HFFc6 (cell line): ENCODE data around the gene STBD1. TPM values are rescaled to one million over a fixed set of nuclear protein-coding genes. Genes with fewer than 3 reads are reported as not detected.

Experiments
- DNase-seq: peaks from one replicate; pipeline ENCODE4 v3.0.0-alpha.2; 2018
- H3K27ac Mint-ChIP-seq: 2 replicates; pipeline ENCODE4 v1.8.0; 2020; ENCODE audit warnings: mild to moderate bottlenecking, mixed read lengths
- H3K27me3 Mint-ChIP-seq: 2 replicates; pipeline ENCODE4 v1.8.0; 2021; ENCODE audit warnings: mild to moderate bottlenecking, moderate library complexity, mixed read lengths; ENCODE audit not compliant: insufficient read depth
- H3K36me3 Mint-ChIP-seq: 2 replicates; pipeline ENCODE4 v1.8.0; 2021; ENCODE audit warnings: low read depth, mixed read lengths
- H3K4me1 Mint-ChIP-seq: 2 replicates; pipeline ENCODE4 v1.8.0; 2020; ENCODE audit warnings: low read depth, mixed read lengths
- H3K4me3 Mint-ChIP-seq: 2 replicates; pipeline ENCODE4 v1.8.0; 2020; ENCODE audit warnings: mild to moderate bottlenecking, moderate library complexity, mixed read lengths
- H3K9me3 Mint-ChIP-seq: 2 replicates; pipeline ENCODE4 v1.8.0; 2020; ENCODE audit warnings: mild to moderate bottlenecking, mixed read lengths
- CTCF ChIP-seq: fragments of 200-600 bp; sonication (generic); IDR thresholded peaks from 2 replicates; pipeline ENCODE4 v1.5.0; 2021; ENCODE audit warnings: antibody characterized with exemption, mild to moderate bottlenecking
- total RNA-seq, 6 experiments: library from RNA; stranded (reverse); fragmentation: NEBNext Ultra II Directional; extraction: Animal tissue kit (Norgen Biotek cat#: 25700); gene quantifications; 2 replicates in 1 of 6; 3 replicates in 5 of 6; pipeline ENCODE4 v1.2.3, GENCODE V29; 2021

Gene STBD1
- total RNA-seq, 6 experiments from 2014 or later, result 4.3 to 6.0 (median 5.4) TPM

DNA sequence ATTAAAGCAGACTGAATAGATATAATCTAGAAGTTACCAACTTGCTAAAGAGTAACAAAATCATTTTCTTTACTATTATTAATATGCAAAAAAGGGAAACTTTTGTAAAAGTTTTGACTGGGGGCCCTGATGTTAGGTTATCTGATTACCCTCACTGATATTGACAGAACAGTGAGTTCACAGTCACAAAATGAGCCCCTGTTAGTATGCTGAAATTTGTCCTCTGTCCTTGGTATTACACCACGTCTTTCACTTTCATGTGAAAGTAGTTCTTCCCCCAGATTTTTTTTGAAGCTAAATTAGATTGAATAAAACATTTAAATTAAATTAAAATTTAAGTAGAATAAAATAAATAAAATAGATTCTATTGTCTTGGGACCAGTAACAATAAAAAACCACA is 5.9 kb downstream of the STBD1 start:
- DNase-seq, result no peak
- peaks cover 12% of the 10 kb centered on the region; the same call in 1 of the 2 replicates for H3K9me3 Mint-ChIP-seq
- H3K4me3 Mint-ChIP-seq, result no peak overlapping the region
- H3K27me3 Mint-ChIP-seq, result peaks cover 8% of the 10 kb centered on the region
- peaks cover 7% of the 10 kb centered on the region for H3K4me1 Mint-ChIP-seq
- peaks cover 15% of the 10 kb centered on the region for H3K36me3 Mint-ChIP-seq
- no peak for TF ChIP-seq CTCF
- no peak overlapping the region for H3K27ac Mint-ChIP-seq

GRCh38 chr4:76313547-76313946 is 7.0 kb downstream of the STBD1 start:
- Mint-ChIP-seq H3K9me3 (peaks cover 12% of the 10 kb centered on the region; the same call in 1 of the 2 replicates), H3K27me3 (peaks cover 8% of the 10 kb centered on the region), H3K4me3 (no peak overlapping the region), H3K27ac (no peak overlapping the region), H3K4me1 (peaks cover 4% of the 10 kb centered on the region), H3K36me3 (peaks cover 13% of the 10 kb centered on the region)
- TF ChIP-seq CTCF, result no peak
- no peak for DNase-seq

DNA sequence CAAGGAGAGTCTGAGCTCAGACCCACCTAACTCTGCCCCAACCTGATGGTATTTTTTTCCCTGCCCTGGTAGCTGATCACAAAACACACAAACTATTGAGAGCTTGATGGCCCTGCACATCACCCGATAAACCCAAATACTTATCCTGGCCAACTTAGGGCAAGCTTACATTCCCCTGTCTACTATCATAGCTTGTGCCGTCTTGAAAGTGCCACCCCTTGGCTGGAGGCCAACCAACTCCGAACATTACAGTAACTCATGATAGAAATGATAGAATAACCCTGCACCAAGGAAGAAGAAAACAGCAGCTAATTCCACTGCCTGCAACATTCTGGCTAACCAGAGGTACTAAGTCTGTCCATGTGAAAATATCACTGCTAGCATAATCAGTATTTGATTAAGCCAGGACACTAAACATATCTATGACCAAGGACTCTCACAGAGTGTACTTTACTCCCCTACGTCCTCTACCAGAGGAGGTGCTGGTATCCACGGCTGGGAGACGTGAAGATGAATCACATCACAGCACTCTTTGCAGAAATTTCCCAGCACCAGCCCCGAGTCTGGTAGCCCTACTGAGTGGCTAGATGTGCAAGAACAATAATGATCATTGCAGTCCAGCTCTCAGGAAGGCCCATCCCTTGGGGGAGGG is 8.9 kb downstream of the STBD1 start:
- Mint-ChIP-seq H3K27me3 (peaks cover 11% of the 10 kb centered on the region), H3K27ac (no peak overlapping the region), H3K4me3 (no peak overlapping the region), H3K4me1 (no peaks in the 10 kb centered on the region), H3K9me3 (peaks cover 22% of the 10 kb centered on the region), H3K36me3 (peaks cover 4% of the 10 kb centered on the region)
- no peak for TF ChIP-seq CTCF
- no peak for DNase-seq

- Mint-ChIP-seq H3K4me3 (no peak overlapping the region), H3K36me3 (peaks cover 11% of the 10 kb centered on the region), H3K4me1 (no peaks in the 10 kb centered on the region), H3K9me3 (peaks cover 29% of the 10 kb centered on the region), H3K27me3 (peaks cover 15% of the 10 kb centered on the region), H3K27ac (no peak overlapping the region)
- DNase-seq, result no peak
- no peak for TF ChIP-seq CTCF
Observed at GRCh38 chr4:76316131-76316530, 9.6 kb downstream of the STBD1 start.

- Mint-ChIP-seq H3K36me3 (peaks cover 24% of the 10 kb centered on the region), H3K4me1 (no peaks in the 10 kb centered on the region), H3K9me3 (peaks cover 40% of the 10 kb centered on the region), H3K4me3 (no peak overlapping the region), H3K27me3 (peaks cover 15% of the 10 kb centered on the region), H3K27ac (no peak overlapping the region)
- no peak for DNase-seq
- no peak for TF ChIP-seq CTCF
Observed at GRCh38 chr4:76322236-76322635, 15.7 kb downstream of the STBD1 start.
